HL-60/S4 treated with retinoic acid at 250 ng/mL for 4 days and 3 days (cell line): ENCODE measurements around the gene NPDC1.

Experiments
- in situ Hi-C: fragments of 300-500 bp; cut with MboI; formaldehyde crosslinking; loops from 2 replicates; pipeline ENCODE4 v1.7.0; 2022; ENCODE audit warnings: low sequenced_read_pairs

NPDC1 gene

GRCh38 chr9:137029058-137029936, 16.7 kb downstream of the NPDC1 start:
- in situ Hi-C loops, result loop anchor here (25.0 kb wide), 1 partner anchor 242 kb away; the partner anchor contains the start of genes CCDC183 and TMEM141

GRCh38 chr9:137028263-137029057, 17.5 kb downstream of the NPDC1 start:
- in situ Hi-C loops, result loop anchor here (25.0 kb wide), 1 partner anchor 241 kb away; the partner anchor contains the start of genes CCDC183 and TMEM141

- in situ Hi-C loops, result loop anchor here (25.0 kb wide), 1 partner anchor 240 kb away; the partner anchor contains the start of genes CCDC183 and TMEM141
These were observed 18.4 kb downstream of the NPDC1 start, which contains the start of gene ABCA2 for GRCh38 chr9:137027369-137028262. Gene ABCA2 (minus strand): TSS chr9:137028237. CDS start chr9:137028140, 97 bp downstream.

- in situ Hi-C loops, result loop anchor here (25.0 kb wide), 1 partner anchor 240 kb away; the partner anchor contains the start of genes CCDC183 and TMEM141
These were observed 19.1 kb downstream of the NPDC1 start for GRCh38 chr9:137026828-137027227.

- in situ Hi-C loops, result loop anchor here (25.0 kb wide), 1 partner anchor 239 kb away; the partner anchor contains the start of genes CCDC183 and TMEM141
These were observed 19.6 kb downstream of the NPDC1 start for GRCh38 chr9:137026384-137026783.

GRCh38 chr9:137025517-137025966, 20.4 kb downstream of the NPDC1 start:
- in situ Hi-C loops, result loop anchor here (25.0 kb wide), 1 partner anchor 238 kb away; the partner anchor contains the start of genes CCDC183 and TMEM141

GRCh38 chr9:137023583-137023991, 22.4 kb downstream of the NPDC1 start:
- in situ Hi-C loops, result no loop called here

- in situ Hi-C loops, result no loop called here
These were observed 22.8 kb downstream of the NPDC1 start for GRCh38 chr9:137023157-137023556.

GRCh38 chr9:137022662-137023008, 23.3 kb downstream of the NPDC1 start:
- in situ Hi-C loops, result no loop called here

- in situ Hi-C loops, result no loop called here
These were observed 23.9 kb downstream of the NPDC1 start for GRCh38 chr9:137021979-137022661.

GRCh38 chr9:137021568-137021978, 24.4 kb downstream of the NPDC1 start:
- in situ Hi-C loops, result no loop called here

- in situ Hi-C loops, result no loop called here
These were observed 25.0 kb downstream of the NPDC1 start for GRCh38 chr9:137020771-137021567.

GRCh38 chr9:137019891-137020683, 25.9 kb downstream of the NPDC1 start:
- in situ Hi-C loops, result no loop called here

- in situ Hi-C loops, result no loop called here
These were observed 27.0 kb downstream of the NPDC1 start for GRCh38 chr9:137018761-137019559.

GRCh38 chr9:137017791-137018497, 28.0 kb downstream of the NPDC1 start:
- in situ Hi-C loops, result no loop called here

GRCh38 chr9:137017071-137017470, 28.9 kb downstream of the NPDC1 start:
- in situ Hi-C loops, result no loop called here
